Measurements from ENCODE around the gene ZNF830. TPM values are rescaled to one million over a fixed set of nuclear protein-coding genes. Genes with fewer than 3 reads are reported as not detected.

ZNF830 gene
- total RNA-seq, 1 donor from 2014 or later = 8.6 TPM

DNA sequence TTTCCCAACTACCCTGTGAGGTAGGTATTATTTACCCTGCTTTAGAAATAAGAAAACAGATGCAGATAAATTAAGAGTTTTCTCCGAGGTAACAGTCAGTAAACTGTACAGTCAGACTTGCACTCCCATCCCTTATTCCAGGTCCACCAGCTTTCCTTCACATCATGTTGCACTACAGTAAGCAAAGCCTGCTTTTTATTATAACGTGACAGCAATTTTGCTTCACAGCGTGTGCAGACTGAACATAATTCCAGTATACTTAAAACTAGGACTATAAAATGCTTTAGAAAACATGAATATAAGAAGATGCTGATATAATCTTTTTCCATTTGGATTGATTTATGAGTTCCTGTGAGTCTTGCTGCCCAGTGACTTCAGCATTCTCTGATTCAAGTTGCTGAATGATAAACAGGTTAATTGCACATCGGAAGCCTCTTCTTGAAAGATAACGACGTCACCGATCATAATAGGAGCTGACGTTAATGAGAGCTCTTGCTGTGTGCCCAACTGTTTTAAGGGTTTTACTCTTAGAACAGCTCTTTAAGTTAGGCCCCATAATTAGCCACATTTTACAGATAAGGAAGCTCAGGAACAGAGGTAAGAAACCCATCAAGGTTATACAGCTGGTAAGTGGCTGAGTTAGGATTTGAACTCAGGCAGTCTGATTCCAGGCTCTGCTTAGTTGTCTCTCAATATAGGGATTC, 20.4 kb downstream of the ZNF830 start:
- Histone ChIP-seq H3K4me1 (ENCODE audit: insufficient read depth, low read length) (peaks cover 14% of the 10 kb centered on the region), H3K27ac (ENCODE audit: low read depth, low read length) (peak overlapping the region; percentile 99), H3K36me3 (ENCODE audit: insufficient read depth, low read length) (peaks cover 4% of the 10 kb centered on the region), H3K27me3 (ENCODE audit: insufficient read depth, low read length) (no peaks in the 10 kb centered on the region), H3K4me2 (ENCODE audit: low read length) (peak overlapping the region; percentile 89), H3K4me3 (ENCODE audit: insufficient read depth, low read depth, low read length) (peak overlapping the region; percentile 84), H3K9ac (ENCODE audit: low read length) (peak overlapping the region; percentile 100), H3K9me3 (ENCODE audit: insufficient read depth, low read depth, low read length) (no peaks in the 10 kb centered on the region), H2AFZ (ENCODE audit: low read depth, low read length) (no peak overlapping the region), H3K79me2 (ENCODE audit: insufficient read depth, low read length) (peaks cover 44% of the 10 kb centered on the region), H4K20me1 (ENCODE audit: insufficient read depth, low read length) (no peaks in the 10 kb centered on the region)
- Mint-ChIP-seq H3K27ac (ENCODE audit: unreplicated experiment) (peak overlapping the region; percentile 94), H3K36me3 (ENCODE audit: low read depth, unreplicated experiment) (peaks cover 8% of the 10 kb centered on the region), H3K4me1 (ENCODE audit: low read depth, unreplicated experiment) (peaks cover 11% of the 10 kb centered on the region), H3K9me3 (ENCODE audit: unreplicated experiment) (no peaks in the 10 kb centered on the region), H3K4me3 (ENCODE audit: unreplicated experiment) (peak overlapping the region; percentile 96), H3K27me3 (ENCODE audit: low read depth, unreplicated experiment) (no peaks in the 10 kb centered on the region)
- TF ChIP-seq, protein P1, sequence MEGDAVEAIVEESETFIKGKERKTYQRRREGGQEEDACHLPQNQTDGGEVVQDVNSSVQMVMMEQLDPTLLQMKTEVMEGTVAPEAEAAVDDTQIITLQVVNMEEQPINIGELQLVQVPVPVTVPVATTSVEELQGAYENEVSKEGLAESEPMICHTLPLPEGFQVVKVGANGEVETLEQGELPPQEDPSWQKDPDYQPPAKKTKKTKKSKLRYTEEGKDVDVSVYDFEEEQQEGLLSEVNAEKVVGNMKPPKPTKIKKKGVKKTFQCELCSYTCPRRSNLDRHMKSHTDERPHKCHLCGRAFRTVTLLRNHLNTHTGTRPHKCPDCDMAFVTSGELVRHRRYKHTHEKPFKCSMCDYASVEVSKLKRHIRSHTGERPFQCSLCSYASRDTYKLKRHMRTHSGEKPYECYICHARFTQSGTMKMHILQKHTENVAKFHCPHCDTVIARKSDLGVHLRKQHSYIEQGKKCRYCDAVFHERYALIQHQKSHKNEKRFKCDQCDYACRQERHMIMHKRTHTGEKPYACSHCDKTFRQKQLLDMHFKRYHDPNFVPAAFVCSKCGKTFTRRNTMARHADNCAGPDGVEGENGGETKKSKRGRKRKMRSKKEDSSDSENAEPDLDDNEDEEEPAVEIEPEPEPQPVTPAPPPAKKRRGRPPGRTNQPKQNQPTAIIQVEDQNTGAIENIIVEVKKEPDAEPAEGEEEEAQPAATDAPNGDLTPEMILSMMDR (IDR thresholded peaks at IDR 0.05; ENCODE audit: insufficient read depth, low read depth, low read length) = no peak
- no peak for TF ChIP-seq EZH2 (IDR thresholded peaks at IDR 0.05; ENCODE audit: insufficient read depth, low read length)
- FAIRE-seq (no peak), DNase-seq (ENCODE audit: low read depth) (peak; percentile 38)

DNA sequence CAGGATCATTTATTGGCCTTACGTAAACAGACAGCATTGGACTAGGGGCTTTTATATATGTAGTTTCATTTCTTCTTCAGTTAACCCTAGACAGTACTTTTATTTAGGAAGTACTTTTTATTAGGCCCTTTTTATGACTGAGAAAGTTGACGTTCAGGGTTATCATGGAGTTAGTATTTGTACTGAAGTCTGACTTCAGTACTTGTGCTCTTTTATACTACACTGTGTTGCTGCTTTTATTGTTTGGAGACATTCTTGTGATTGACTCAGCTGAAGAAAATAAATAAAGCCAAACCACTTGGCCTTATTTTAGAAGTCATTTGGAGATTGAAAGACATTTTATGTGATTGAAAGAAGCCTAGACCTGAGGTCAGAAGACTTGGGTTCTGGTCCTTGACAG, 25.9 kb downstream of the ZNF830 start:
- Mint-ChIP-seq H3K9me3 (ENCODE audit: unreplicated experiment) (no peaks in the 10 kb centered on the region), H3K36me3 (ENCODE audit: low read depth, unreplicated experiment) (peaks cover 16% of the 10 kb centered on the region), H3K27me3 (ENCODE audit: low read depth, unreplicated experiment) (no peaks in the 10 kb centered on the region), H3K27ac (ENCODE audit: unreplicated experiment) (no peak overlapping the region), H3K4me1 (ENCODE audit: low read depth, unreplicated experiment) (peaks cover 4% of the 10 kb centered on the region), H3K4me3 (ENCODE audit: unreplicated experiment) (no peak overlapping the region)
- Histone ChIP-seq H2AFZ (ENCODE audit: low read depth, low read length) (no peak overlapping the region), H4K20me1 (ENCODE audit: insufficient read depth, low read length) (no peaks in the 10 kb centered on the region), H3K9me3 (ENCODE audit: insufficient read depth, low read depth, low read length) (no peaks in the 10 kb centered on the region), H3K4me3 (ENCODE audit: insufficient read depth, low read depth, low read length) (no peak overlapping the region), H3K27ac (ENCODE audit: low read depth, low read length) (no peak overlapping the region), H3K4me1 (ENCODE audit: insufficient read depth, low read length) (no peaks in the 10 kb centered on the region), H3K36me3 (ENCODE audit: insufficient read depth, low read length) (peaks cover 26% of the 10 kb centered on the region), H3K9ac (ENCODE audit: low read length) (no peak overlapping the region), H3K4me2 (ENCODE audit: low read length) (no peak overlapping the region), H3K27me3 (ENCODE audit: insufficient read depth, low read length) (no peaks in the 10 kb centered on the region), H3K79me2 (ENCODE audit: insufficient read depth, low read length) (peaks cover 31% of the 10 kb centered on the region)
- FAIRE-seq (no peak), DNase-seq (ENCODE audit: low read depth) (no peak)
- TF ChIP-seq, protein P1 (IDR thresholded peaks at IDR 0.05; ENCODE audit: insufficient read depth, low read depth, low read length) = no peak
- no peak for TF ChIP-seq EZH2 (IDR thresholded peaks at IDR 0.05; ENCODE audit: insufficient read depth, low read length)

DNA sequence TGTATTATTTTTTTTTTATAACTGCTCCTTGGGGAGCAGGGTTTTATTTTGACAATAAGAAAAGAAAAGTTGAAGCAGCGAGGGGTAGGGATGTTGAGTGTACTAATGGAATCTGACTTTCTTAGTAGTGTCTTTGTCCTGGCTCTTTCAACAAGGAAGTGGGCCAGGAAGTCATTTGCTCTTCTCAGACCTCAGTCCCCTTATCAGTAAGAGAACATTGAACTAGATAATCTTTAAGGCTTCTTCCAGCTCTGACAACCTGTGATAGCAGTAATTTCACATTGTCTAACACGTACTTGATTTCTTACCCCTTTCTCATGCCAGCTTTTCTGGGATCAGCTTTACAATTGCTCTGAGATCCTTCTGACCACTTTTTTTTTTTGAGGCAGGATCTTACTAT, 27.3 kb downstream of the ZNF830 start:
- TF ChIP-seq, protein P1 (IDR thresholded peaks at IDR 0.05; ENCODE audit: insufficient read depth, low read depth, low read length) = no peak
- TF ChIP-seq EZH2 (IDR thresholded peaks at IDR 0.05; ENCODE audit: insufficient read depth, low read length) = no peak
- Histone ChIP-seq H3K9me3 (ENCODE audit: insufficient read depth, low read depth, low read length) (no peaks in the 10 kb centered on the region), H3K4me3 (ENCODE audit: insufficient read depth, low read depth, low read length) (no peak overlapping the region), H4K20me1 (ENCODE audit: insufficient read depth, low read length) (no peaks in the 10 kb centered on the region), H3K27me3 (ENCODE audit: insufficient read depth, low read length) (no peaks in the 10 kb centered on the region), H2AFZ (ENCODE audit: low read depth, low read length) (no peak overlapping the region), H3K9ac (ENCODE audit: low read length) (no peak overlapping the region), H3K27ac (ENCODE audit: low read depth, low read length) (no peak overlapping the region), H3K79me2 (ENCODE audit: insufficient read depth, low read length) (peaks cover 18% of the 10 kb centered on the region), H3K4me2 (ENCODE audit: low read length) (no peak overlapping the region), H3K36me3 (ENCODE audit: insufficient read depth, low read length) (peaks cover 35% of the 10 kb centered on the region), H3K4me1 (ENCODE audit: insufficient read depth, low read length) (no peaks in the 10 kb centered on the region)
- Mint-ChIP-seq H3K9me3 (ENCODE audit: unreplicated experiment) (no peaks in the 10 kb centered on the region), H3K4me1 (ENCODE audit: low read depth, unreplicated experiment) (peaks cover 4% of the 10 kb centered on the region), H3K4me3 (ENCODE audit: unreplicated experiment) (no peak overlapping the region), H3K36me3 (ENCODE audit: low read depth, unreplicated experiment) (peaks cover 19% of the 10 kb centered on the region), H3K27ac (ENCODE audit: unreplicated experiment) (no peak overlapping the region), H3K27me3 (ENCODE audit: low read depth, unreplicated experiment) (no peaks in the 10 kb centered on the region)
- no peak for DNase-seq (ENCODE audit: low read depth)
- no peak for FAIRE-seq

All from astrocyte (in vitro differentiated cells and primary cell).